Keratinocyte (primary cell): ENCODE measurements around the gene IGSF9. TPM values are rescaled to one million over a fixed set of nuclear protein-coding genes. Genes with fewer than 3 reads are reported as not detected.

ENCODE experiments used
- DNase-seq: peaks from one replicate; pipeline ENCODE4 v3.0.0-alpha.2; 2011; ENCODE audit warnings: low read depth, missing footprints, low spot score
- FAIRE-seq: peaks from 2 replicates; lab custom pipeline; 2011; peaks lifted over from hg19 to GRCh38; lab: Jason Lieb, UNC
- H2AFZ ChIP-seq: 2 replicates; pipeline ENCODE4 v1.6.0; 2012; ENCODE audit warnings: low read length, control low read depth, inconsistent platforms; ENCODE audit not compliant: control insufficient read depth
- H3K27ac ChIP-seq: 2 replicates; pipeline ENCODE4 v1.5.1; 2011; ENCODE audit warnings: low read length; ENCODE audit not compliant: control insufficient read depth, insufficient read depth
- H3K27me3 ChIP-seq: 3 replicates; pipeline ENCODE4 v1.6.0; 2011; ENCODE audit warnings: low read length; ENCODE audit not compliant: control insufficient read depth, insufficient read depth; ENCODE audit errors: extremely low read depth
- H3K36me3 ChIP-seq, 2 experiments: 2 replicates in 1 of 2; 3 replicates in 1 of 2; pipeline ENCODE4 v1.5.1; 2011; ENCODE audit warnings: low read length in 2 of 2, mild to moderate bottlenecking in 1 of 2; ENCODE audit not compliant: control insufficient read depth in 2 of 2, insufficient read depth in 2 of 2; ENCODE audit errors: extremely low read depth in 1 of 2
- H3K4me1 ChIP-seq: 3 replicates; pipeline ENCODE4 v1.5.1; 2011; ENCODE audit warnings: low read length; ENCODE audit not compliant: control insufficient read depth, insufficient read depth; ENCODE audit errors: extremely low read depth
- H3K4me2 ChIP-seq: 3 replicates; pipeline ENCODE4 v1.6.0; 2011; ENCODE audit warnings: low read depth, low read length; ENCODE audit not compliant: control insufficient read depth, insufficient read depth; ENCODE audit errors: extremely low read depth
- H3K4me3 ChIP-seq, 3 experiments: fragments of 200-600 bp in 1 of 3; sonication (generic) in 1 of 3; 2 replicates in 2 of 3; 3 replicates in 1 of 3; pipeline ENCODE4 v1.5.1; 2011 to 2016; ENCODE audit warnings: low read length in 3 of 3, mild to moderate bottlenecking in 3 of 3, control low read depth in 2 of 3, inconsistent platforms in 1 of 3, low read depth in 1 of 3, mixed read lengths in 1 of 3, mixed run types in 1 of 3, moderate library complexity in 1 of 3; ENCODE audit not compliant: control insufficient read depth in 2 of 3, insufficient read depth in 2 of 3; ENCODE audit errors: extremely low read depth in 1 of 3
- H3K79me2 ChIP-seq: 2 replicates; pipeline ENCODE4 v1.6.0; 2012; ENCODE audit warnings: low read length; ENCODE audit not compliant: control insufficient read depth, insufficient read depth
- H3K9ac ChIP-seq: 3 replicates; pipeline ENCODE4 v1.6.0; 2011; ENCODE audit warnings: low read length; ENCODE audit not compliant: control insufficient read depth, insufficient read depth; ENCODE audit errors: extremely low read depth
- H3K9me1 ChIP-seq: 3 replicates; pipeline ENCODE4 v1.6.0; 2011; ENCODE audit warnings: low read length; ENCODE audit not compliant: control insufficient read depth, insufficient read depth; ENCODE audit errors: extremely low read depth
- H3K9me3 ChIP-seq: 2 replicates; pipeline ENCODE4 v1.5.1; 2012; ENCODE audit warnings: low read depth, low read length; ENCODE audit not compliant: control insufficient read depth
- H4K20me1 ChIP-seq: 3 replicates; pipeline ENCODE4 v1.6.0; 2011; ENCODE audit warnings: low read length; ENCODE audit not compliant: control insufficient read depth, insufficient read depth; ENCODE audit errors: extremely low read depth
- CTCF ChIP-seq, 3 experiments: IDR thresholded peaks in 1 of 3; conservative IDR thresholded peaks in 1 of 3; optimal IDR thresholded peaks in 1 of 3; 2 replicates in 2 of 3; 3 replicates in 1 of 3; pipeline versions ENCODE3 to v1.5.1; 2011; ENCODE audit warnings: low read length in 3 of 3, mild to moderate bottlenecking in 3 of 3, moderate library complexity in 2 of 3, control low read depth in 1 of 3, inconsistent platforms in 1 of 3; ENCODE audit not compliant: insufficient read depth in 2 of 3; ENCODE audit errors: extremely low read depth in 1 of 3
- EZH2 ChIP-seq: IDR thresholded peaks from one replicate; pipeline ENCODE4 v1.6.1; 2012; ENCODE audit warnings: inconsistent platforms, mild to moderate bottlenecking, low read length, moderate library complexity
- dilution Hi-C: fragments of 300-500 bp; cut with MboI; formaldehyde crosslinking; loops from one replicate; pipeline ENCODE4 v1.7.0; 2020; ENCODE audit warnings: low sequenced_read_pairs; ENCODE audit not compliant: extremely low pct_ligation_motif_present
- polyA plus RNA-seq, 5 experiments: library from polyadenylated mRNA; depleted of rRNA in 3 of 5; stranded (reverse) in 3 of 5; stranded (forward) in 1 of 5; unstranded in 1 of 5; fragments of >200 nt; gene quantifications; 1 replicate in 1 of 5; 2 replicates in 3 of 5; 3 replicates in 1 of 5; pipeline versions ENCODE4 v1.2.1 to v1.2.3, GENCODE V29; 2011 to 2012; ENCODE audit warnings: missing spikeins in 2 of 5, low read depth in 1 of 5, low replicate concordance in 1 of 5

Gene IGSF9
- polyA plus RNA-seq, 1 donor (not counting 4 experiments of a cell fraction or from before 2014, with no cell fraction given): 4.2 TPM

DNA sequence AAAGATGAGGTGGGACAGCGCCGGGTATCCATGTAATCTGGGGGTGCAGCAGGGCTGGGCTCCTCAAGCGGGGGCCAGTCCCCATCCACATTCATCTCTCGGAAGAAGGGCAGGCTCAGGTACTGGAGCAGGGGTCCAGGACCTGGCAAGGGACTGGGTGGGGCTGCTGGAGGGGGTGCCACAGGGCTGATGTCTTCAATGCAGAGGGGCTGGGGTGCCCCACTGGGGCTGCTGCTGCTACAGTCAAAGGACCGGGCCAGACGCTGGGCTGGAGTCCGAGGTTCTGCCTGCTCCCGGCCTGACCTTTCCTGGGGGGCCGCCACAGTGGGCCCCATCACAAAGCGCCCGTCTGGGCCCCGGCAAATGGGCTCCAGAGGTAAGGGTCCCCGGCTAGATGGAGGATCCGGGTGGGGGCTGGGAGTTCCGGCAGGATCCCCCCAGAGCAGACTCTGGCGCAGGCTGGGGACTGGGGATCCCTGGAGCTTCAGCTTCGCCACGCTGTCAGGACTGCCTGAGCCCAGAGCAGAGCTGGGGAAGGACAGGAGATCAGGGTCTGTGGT is 16.8 kb downstream of the IGSF9 start:
- no peaks in the 10 kb centered on the region for H4K20me1 ChIP-seq
- TF ChIP-seq EZH2 (no peak), CTCF (optimal IDR thresholded peaks at IDR 0.05 in 1 of 3, IDR thresholded peaks at IDR 0.05 in 1 of 3, conservative IDR thresholded peaks at IDR 0.05 in 1 of 3; ENCODE audit: extremely low read depth in 1 of 3, insufficient read depth in 2 of 3, low read length in 3 of 3) (no peak)
- FAIRE-seq (no peak), DNase-seq (no peak)
- peak overlapping the region; percentile 16 for H3K27ac ChIP-seq
- no peaks in the 10 kb centered on the region for H3K27me3 ChIP-seq
- dilution Hi-C loops: no loop called here
- peaks cover 13% of the 10 kb centered on the region for H3K79me2 ChIP-seq
- peak overlapping the region; percentile 50 for H3K4me2 ChIP-seq
- no peaks in the 10 kb centered on the region for H3K9me1 ChIP-seq
- peaks cover 10 to 13% of the 10 kb centered on the region in 2 experiments for H3K36me3 ChIP-seq
- H3K4me3 ChIP-seq: peak overlapping the region in 1 of 3 experiments; percentile 28
- H2AFZ ChIP-seq: no peak overlapping the region
- no peaks in the 10 kb centered on the region for H3K9me3 ChIP-seq
- peaks cover 35% of the 10 kb centered on the region for H3K4me1 ChIP-seq
- H3K9ac ChIP-seq: peak overlapping the region; percentile 5

DNA sequence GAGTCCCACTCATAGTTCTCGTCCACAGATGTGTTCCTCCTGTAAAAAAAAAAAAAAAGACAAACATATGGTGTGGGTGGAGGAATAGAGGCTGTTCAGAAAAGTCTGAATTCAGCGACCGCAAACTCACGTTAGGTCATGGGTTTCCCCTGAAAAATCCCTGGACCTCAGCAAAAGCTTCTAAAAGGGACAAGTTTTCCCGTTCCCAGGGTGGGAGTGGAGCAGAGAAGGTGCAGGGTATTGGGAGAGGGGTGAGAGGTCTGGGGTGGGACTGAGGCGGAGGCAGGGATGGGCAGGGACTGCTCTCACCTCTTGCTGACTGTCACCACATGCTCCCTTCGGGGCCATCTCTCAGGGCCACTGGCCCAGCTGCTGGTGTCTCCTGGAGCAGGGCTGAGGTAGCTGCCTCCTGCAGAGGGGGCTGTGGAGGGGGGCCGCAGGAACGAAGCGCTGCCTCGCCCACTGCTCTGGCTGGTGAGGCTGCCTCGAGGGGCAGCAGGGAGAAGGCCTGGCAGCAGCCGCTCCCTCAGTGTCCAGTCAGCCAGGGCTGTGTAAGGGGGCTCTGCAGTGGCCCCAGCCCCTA is 17.5 kb downstream of the IGSF9 start:
- Histone ChIP-seq H3K4me1 (peaks cover 32% of the 10 kb centered on the region), H3K79me2 (peaks cover 20% of the 10 kb centered on the region), H3K36me3 (peaks cover 10 to 13% of the 10 kb centered on the region in 2 experiments), H4K20me1 (peaks cover under 1% of the 10 kb centered on the region), H3K9me1 (no peaks in the 10 kb centered on the region), H3K9ac (no peak overlapping the region), H3K9me3 (no peaks in the 10 kb centered on the region), H3K4me2 (no peak overlapping the region), H3K27ac (no peak overlapping the region), H2AFZ (no peak overlapping the region), H3K27me3 (no peaks in the 10 kb centered on the region), H3K4me3 (no peak overlapping the region)
- DNase-seq (no peak), FAIRE-seq (no peak)
- TF ChIP-seq CTCF (optimal IDR thresholded peaks at IDR 0.05 in 1 of 3, IDR thresholded peaks at IDR 0.05 in 1 of 3, conservative IDR thresholded peaks at IDR 0.05 in 1 of 3; ENCODE audit: extremely low read depth in 1 of 3, insufficient read depth in 2 of 3, low read length in 3 of 3) (no peak), EZH2 (no peak)
- dilution Hi-C loops: no loop called here
